T-helper 1 cell treated with Interleukin-12 subunit alpha and Interleukin-12 subunit beta and Interleukin-4 antibody, amounts not matched to agents 30 μg/mL and 1 μg/mL, for 36 hours (primary cell): Measurements from ENCODE around the gene MAGEA9B.
"Not testable (repeated sequence)": the region's sequence is repeated elsewhere in the genome, so short reads cannot be mapped to it uniquely, and the experiment has no call there.

ENCODE experiments used
- H3K27ac Mint-ChIP-seq: one replicate; pipeline ENCODE4 v1.8.0; 2021; ENCODE audit warnings: mild to moderate bottlenecking, mixed read lengths
- H3K27me3 Mint-ChIP-seq: one replicate; pipeline ENCODE4 v1.8.0; 2021; ENCODE audit warnings: low read depth, mixed read lengths
- H3K36me3 Mint-ChIP-seq: one replicate; pipeline ENCODE4 v1.8.0; 2021; ENCODE audit warnings: low read depth, mixed read lengths
- H3K4me1 Mint-ChIP-seq: one replicate; pipeline ENCODE4 v1.8.0; 2021; ENCODE audit warnings: low read depth, mixed read lengths
- H3K4me3 Mint-ChIP-seq: one replicate; pipeline ENCODE4 v1.8.0; 2021; ENCODE audit warnings: mild to moderate bottlenecking, moderate library complexity, mixed read lengths
- H3K9me3 Mint-ChIP-seq: one replicate; pipeline ENCODE4 v1.8.0; 2021; ENCODE audit warnings: mixed read lengths

Gene MAGEA9B, protein sequence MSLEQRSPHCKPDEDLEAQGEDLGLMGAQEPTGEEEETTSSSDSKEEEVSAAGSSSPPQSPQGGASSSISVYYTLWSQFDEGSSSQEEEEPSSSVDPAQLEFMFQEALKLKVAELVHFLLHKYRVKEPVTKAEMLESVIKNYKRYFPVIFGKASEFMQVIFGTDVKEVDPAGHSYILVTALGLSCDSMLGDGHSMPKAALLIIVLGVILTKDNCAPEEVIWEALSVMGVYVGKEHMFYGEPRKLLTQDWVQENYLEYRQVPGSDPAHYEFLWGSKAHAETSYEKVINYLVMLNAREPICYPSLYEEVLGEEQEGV

DNA sequence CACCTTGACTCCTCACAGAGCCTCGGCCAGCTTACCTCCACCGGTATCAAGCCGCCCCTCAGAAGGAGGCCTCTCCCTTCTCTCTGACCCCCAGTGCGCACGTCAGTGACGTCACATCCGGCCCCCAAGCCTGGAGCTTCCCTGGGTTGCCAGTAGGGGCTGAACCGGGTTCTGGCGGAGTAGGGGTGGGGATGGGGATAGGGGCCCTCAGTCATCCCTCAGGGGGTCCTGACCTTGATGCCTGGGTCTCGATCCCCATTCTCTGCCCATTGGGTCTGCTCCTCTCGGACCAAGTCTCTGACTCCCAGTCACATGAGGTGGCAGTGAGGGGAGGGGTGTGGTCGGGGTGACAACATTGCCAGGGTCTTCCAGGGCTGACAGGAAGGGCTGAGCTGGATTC lies at the start of gene MAGEA9B:
MAGEA9B (minus strand) TSS at position 101 of the 400 bp plus-strand sequence. CDS start 4,280 bp downstream, outside the sequence.
- H3K4me3 Mint-ChIP-seq, H3K9me3 Mint-ChIP-seq, H3K36me3 Mint-ChIP-seq, H3K27ac Mint-ChIP-seq, H3K4me1 Mint-ChIP-seq, H3K27me3 Mint-ChIP-seq: not testable (repeated sequence)

DNA sequence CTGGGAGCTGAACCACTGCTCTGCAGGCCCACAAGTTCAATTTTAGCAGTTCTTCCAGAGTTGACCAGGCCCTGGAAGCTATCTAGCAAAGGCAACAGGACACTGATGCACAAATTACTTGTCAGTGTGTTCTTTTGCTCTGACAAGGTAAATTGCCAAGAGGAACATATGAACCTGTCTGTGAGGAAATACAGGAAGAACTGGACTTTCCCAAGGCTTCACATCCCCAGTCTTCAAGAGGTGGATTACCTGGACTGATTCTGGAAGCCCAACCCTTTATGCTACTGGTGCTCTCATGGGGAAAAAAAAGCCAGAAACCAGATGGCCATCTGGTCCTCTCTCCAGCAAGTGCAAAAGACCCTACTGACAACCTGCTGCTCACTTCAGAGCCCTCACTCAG lies 46.3 kb upstream of the MAGEA9B start:
- Mint-ChIP-seq H3K9me3 (peaks cover 5% of the 10 kb centered on the region), H3K4me1 (peaks cover 25% of the 10 kb centered on the region), H3K27ac (no peak overlapping the region), H3K36me3 (peaks cover 6% of the 10 kb centered on the region), H3K27me3 (peaks cover 3% of the 10 kb centered on the region), H3K4me3 (no peak overlapping the region)

DNA sequence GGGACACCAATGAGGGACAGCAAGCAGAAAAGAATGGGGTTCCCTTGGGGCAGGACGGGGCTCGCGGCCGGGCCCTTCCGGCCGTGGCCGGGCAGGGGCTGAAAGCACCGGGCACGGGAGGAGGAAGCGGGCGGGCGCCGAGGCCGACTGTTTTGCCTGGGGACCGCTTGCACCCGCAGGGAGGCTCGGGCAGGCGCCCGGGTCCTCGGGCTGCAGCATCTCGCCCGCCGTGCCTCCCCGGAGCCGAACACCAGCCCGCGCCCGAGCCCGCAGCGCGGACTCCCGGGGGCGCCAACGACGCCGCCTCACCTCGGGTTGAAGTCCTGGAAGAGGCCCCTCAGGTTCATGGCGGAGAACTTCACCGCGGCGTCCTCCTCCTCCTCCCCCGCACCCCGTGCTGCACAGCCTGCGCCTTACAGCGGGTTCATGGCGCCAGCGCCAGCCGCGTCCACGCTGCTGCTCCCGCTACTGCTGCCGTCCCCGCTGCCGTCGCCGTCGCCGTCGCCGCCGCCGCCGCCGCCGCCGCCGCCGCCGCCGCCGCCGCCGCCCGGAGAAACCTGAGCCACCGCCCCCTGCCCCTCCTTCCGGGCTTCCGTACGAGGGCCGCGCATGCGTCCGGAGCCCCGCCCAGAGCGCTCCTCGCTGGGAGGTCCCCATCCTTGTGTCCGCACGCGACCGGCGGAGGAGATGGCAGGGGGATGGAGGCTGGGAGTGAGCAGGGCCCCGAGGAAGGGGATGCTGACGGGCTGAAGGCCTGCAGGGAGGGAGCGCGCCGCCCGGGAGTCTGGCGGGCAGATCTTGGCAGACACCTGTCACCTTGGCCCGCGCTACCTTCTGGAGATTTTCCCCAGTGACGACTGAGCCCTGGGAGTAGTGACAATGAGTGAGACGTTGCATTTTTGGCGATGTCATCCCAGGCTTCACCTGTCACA lies 44.2 kb upstream of the MAGEA9B start, which contains the start of gene TMEM185A:
TMEM185A (minus strand) TSS at position 559 of the 932 bp plus-strand sequence; CDS start at position 347, 212 bp downstream.
- peak within 1 kb of the TSS; percentile 95 for H3K4me3 Mint-ChIP-seq
- H3K36me3 Mint-ChIP-seq, result peaks cover 8% of the 10 kb centered on the region
- peaks cover under 1% of the 10 kb centered on the region for H3K9me3 Mint-ChIP-seq
- peaks cover 3% of the 10 kb centered on the region for H3K27me3 Mint-ChIP-seq
- peaks cover 32% of the 10 kb centered on the region for H3K4me1 Mint-ChIP-seq
- peak within 1 kb of the TSS; percentile 87 for H3K27ac Mint-ChIP-seq

DNA sequence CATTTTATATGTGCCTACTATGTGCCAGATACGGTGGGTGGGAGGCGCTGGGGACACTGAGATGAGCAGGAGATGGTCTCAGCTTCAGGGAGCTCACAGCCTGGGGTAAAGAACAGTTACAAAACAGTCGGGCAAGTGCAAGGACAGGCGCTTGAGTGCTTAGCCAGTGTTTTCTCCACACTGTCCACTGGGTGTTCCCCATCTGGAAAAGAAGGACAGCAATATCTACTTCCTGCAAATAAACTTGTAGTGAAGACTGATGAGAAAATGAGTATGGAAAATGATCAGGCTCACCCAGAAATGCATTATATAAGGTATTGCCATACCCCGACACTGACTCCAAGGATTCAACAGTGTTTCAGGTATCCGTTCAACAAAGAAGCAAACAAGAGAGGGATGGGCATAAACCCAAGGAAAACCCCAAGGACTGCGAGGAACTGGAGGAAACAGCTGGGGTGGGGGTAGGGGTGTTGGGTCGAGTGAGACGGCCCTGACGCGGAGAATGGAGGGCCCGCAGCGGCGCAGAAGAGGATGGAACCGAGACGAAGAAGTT lies 43.5 kb upstream of the MAGEA9B start:
- Mint-ChIP-seq H3K27me3 (peaks cover 3% of the 10 kb centered on the region), H3K9me3 (no peaks in the 10 kb centered on the region), H3K36me3 (peaks cover 8% of the 10 kb centered on the region), H3K4me3 (peak overlapping the region; percentile 95), H3K4me1 (peaks cover 32% of the 10 kb centered on the region), H3K27ac (peak overlapping the region; percentile 87)

DNA sequence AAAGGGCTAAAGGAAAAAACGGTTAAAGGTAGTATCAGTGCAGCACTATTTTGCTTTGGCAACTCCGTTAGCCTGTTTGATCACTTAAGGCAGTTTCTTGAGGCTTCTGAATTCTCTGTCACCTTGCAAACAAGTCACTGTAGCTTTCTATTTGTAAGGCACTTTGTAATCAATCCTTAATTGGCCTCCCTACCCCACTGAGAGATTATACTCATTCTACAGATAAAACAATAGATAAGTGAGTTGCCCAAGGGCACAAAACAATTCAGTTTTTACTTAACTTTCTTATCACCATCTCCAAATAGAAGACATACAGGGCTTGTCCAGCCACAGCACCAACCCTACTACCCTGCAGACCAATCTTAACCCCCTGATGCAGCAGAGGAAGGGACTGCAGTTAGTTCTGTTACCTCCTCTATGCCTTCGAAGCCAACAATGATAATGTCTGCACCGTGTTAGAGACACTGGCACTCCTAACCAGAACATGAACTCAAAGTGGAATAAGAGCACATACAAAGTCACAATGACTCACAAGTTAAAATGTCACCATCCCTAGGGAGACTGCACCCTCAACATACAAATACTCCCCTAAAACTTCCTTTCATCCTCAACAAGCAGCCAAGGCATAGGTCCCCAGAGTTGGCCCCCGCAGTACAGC lies 42.6 kb upstream of the MAGEA9B start:
- H3K27me3 Mint-ChIP-seq, result peaks cover 3% of the 10 kb centered on the region
- peaks cover 8% of the 10 kb centered on the region for H3K36me3 Mint-ChIP-seq
- H3K27ac Mint-ChIP-seq, result peak overlapping the region; percentile 5
- H3K4me1 Mint-ChIP-seq, result peaks cover 32% of the 10 kb centered on the region
- H3K9me3 Mint-ChIP-seq, result no peaks in the 10 kb centered on the region
- peak overlapping the region; percentile 95 for H3K4me3 Mint-ChIP-seq

DNA sequence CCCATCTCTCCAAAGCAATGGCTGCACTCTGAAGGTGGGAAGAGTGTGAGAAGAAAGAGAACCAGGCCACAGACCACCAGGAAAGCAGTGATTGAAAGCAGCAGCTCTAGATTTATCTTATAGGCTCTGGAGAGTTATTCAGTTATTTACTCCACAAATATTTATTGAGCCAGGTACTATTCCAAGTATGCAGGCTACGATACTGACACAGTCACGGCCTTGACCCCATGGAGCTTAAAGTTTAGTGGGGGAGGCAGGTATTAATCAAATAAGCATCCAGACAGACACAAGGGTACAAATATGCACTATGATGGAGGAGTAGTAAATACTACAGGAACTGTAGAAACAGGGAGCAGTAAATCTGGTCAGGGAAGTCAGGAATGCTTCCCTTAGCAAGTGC lies 41.5 kb upstream of the MAGEA9B start:
- Mint-ChIP-seq H3K9me3 (no peaks in the 10 kb centered on the region), H3K27me3 (peaks cover 3% of the 10 kb centered on the region), H3K4me3 (peak overlapping the region; percentile 21), H3K36me3 (peaks cover 8% of the 10 kb centered on the region), H3K4me1 (peaks cover 32% of the 10 kb centered on the region), H3K27ac (no peak overlapping the region)

DNA sequence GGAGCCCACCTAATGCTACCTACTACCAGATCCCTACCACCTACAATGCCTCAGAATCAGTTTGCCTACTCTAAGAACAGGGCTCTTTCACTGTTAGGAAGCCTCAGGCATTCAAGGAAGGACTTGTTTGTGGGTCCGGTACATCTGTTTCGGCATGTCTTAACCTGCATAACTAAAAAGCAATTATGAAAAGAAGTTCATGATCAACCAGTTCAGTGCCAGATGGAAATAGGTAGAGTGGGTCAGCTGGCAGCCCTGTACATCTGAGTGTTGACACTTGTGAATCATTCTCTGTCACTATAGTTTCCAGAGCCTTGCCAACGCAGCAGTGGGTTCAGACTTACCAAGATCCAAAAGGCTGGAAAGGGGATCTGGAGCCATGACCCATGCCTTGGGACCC lies 41.0 kb upstream of the MAGEA9B start:
- Mint-ChIP-seq H3K27ac (no peak overlapping the region), H3K4me3 (no peak overlapping the region), H3K9me3 (no peaks in the 10 kb centered on the region), H3K36me3 (peaks cover 8% of the 10 kb centered on the region), H3K4me1 (peaks cover 32% of the 10 kb centered on the region), H3K27me3 (peaks cover 3% of the 10 kb centered on the region)

DNA sequence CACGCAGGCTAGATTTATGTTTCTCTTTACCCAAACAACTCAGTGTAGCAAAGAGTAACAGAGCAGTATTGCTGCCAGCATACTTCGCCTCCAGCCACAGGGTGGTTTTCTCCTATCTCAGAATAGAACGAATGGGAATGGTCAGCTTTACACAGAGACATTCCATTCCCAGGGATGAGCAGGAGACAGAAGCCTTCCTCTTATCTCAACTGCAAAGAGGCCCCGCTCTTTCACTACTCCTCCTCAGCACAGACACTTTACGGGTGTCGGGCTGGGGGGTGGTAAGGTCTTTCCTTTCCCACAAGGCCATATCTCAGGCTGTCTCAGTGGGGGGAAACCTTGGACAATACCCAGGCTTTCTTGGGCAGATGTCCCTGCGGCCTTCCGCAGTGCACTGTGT lies 39.6 kb upstream of the MAGEA9B start:
- H3K27ac Mint-ChIP-seq, H3K9me3 Mint-ChIP-seq, H3K4me3 Mint-ChIP-seq, H3K27me3 Mint-ChIP-seq: not testable (repeated sequence)
- peaks cover 10% of the 10 kb centered on the region for H3K36me3 Mint-ChIP-seq
- H3K4me1 Mint-ChIP-seq, result peaks cover 28% of the 10 kb centered on the region

DNA sequence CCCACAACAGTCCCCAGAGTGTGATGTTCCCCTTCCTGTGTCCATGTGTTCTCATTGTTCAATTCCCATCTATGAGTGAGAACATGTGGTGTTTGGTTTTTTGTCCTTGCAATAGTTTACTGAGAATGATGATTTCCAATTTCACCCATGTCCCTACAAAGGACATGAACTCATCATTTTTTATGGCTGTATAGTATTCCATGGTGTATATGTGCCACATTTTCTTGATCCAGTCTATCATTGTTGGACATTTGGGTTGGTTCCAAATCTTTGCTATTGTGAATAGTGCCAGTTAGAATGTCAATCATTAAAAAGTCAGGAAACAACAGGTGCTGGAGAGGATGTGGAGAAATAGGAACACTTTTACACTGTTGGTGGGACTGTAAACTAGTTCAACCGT lies 32.4 kb upstream of the MAGEA9B start:
- H3K4me3 Mint-ChIP-seq, H3K4me1 Mint-ChIP-seq, H3K27me3 Mint-ChIP-seq, H3K36me3 Mint-ChIP-seq, H3K27ac Mint-ChIP-seq, H3K9me3 Mint-ChIP-seq: not testable (repeated sequence)

DNA sequence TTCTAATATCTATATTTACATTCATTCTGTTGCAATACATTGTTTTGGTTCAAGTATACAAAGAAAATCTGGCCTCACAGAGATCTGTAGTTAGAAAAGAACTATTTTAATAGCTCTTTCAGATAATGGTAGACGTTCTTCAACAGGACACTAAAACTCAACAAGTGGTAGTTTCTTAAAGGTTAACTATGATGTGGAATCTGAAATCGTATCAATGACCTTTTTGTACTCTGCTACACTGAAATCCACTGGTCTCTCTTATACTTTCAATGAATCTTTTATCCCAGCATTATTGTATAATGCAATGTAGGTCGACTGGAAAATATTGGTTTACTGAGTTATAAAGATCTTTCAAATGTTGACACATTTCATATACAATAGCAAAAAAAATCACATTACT lies 31.6 kb upstream of the MAGEA9B start:
- Mint-ChIP-seq H3K27ac (no peak overlapping the region), H3K4me3 (no peak overlapping the region), H3K36me3 (peaks cover 2% of the 10 kb centered on the region), H3K9me3 (no peaks in the 10 kb centered on the region), H3K27me3 (no peaks in the 10 kb centered on the region), H3K4me1 (peaks cover 3% of the 10 kb centered on the region)

DNA sequence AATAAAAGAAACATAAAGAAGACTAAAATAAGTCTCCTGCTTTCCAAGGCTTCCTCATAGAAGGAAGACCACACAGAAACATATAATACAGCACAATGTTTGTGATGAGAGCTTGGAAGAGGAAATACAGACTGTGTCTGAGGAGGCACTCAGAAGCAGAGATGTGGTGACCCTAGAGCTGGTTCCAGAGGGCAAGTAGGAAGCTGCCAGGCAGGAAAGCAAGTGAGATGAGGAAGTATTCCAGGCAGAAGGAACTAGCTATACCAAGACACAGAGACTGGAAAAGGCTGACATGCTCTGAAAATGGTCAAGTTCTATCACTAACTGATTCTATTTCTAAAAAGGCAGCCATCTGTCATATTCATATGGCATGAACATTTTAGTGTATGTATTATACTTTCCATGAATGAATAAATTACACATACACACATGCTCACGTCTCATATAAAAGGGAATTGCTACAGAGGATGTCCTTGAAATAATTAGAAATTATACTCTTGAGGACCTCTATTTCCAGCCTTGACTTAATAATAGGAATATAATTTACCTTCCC lies 24.4 kb upstream of the MAGEA9B start:
- no peaks in the 10 kb centered on the region for H3K27me3 Mint-ChIP-seq
- no peak overlapping the region for H3K27ac Mint-ChIP-seq
- H3K4me1 Mint-ChIP-seq, result peaks cover 5% of the 10 kb centered on the region
- H3K36me3 Mint-ChIP-seq, result peaks cover 2% of the 10 kb centered on the region
- no peak overlapping the region for H3K4me3 Mint-ChIP-seq
- no peaks in the 10 kb centered on the region for H3K9me3 Mint-ChIP-seq

DNA sequence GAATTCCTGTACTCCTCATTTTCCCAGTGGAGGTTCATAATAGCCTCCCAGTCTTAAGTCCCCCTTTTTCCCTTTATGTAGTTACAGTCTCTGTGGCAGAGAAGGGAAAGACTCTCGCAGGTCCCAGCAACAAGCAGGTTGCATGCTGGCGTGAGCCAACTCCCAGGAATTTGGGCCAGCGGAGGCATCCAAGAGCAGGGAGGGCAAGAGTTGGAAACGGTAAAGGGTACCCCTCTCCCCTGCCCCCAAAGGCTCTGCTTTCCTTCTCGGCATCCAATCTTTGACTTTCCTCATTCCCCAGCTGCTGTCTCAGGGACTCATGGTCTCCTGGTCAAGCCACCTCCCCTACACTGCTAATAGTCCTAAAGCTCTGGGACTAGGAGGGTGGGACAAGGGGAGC lies 23.3 kb upstream of the MAGEA9B start:
- Mint-ChIP-seq H3K27ac (no peak overlapping the region), H3K36me3 (peaks cover 5% of the 10 kb centered on the region), H3K27me3 (no peaks in the 10 kb centered on the region), H3K4me3 (no peak overlapping the region), H3K9me3 (no peaks in the 10 kb centered on the region), H3K4me1 (peaks cover 8% of the 10 kb centered on the region)

DNA sequence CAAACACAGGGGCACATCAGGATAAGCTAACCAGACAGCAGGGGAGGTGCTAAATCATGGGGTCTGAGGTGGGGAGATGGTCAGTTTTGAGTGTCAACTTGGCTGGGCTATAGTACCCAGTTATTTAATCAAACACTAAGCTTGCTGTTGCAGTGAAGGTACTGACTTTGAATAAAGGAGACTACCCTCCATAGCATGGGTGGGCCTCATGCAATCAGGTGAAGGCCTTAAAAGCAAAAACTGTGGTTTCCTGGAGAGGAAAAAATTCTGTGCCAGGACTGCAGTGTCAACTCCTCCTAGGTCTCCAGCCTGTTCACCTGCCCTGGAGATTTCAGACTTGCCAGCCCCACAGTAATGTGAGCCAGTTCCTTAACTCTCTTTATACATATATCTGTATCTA lies 20.4 kb upstream of the MAGEA9B start:
- Mint-ChIP-seq H3K27me3 (no peaks in the 10 kb centered on the region), H3K36me3 (peaks cover 15% of the 10 kb centered on the region), H3K27ac (no peak overlapping the region), H3K4me3 (no peak overlapping the region), H3K4me1 (peaks cover 6% of the 10 kb centered on the region), H3K9me3 (no peaks in the 10 kb centered on the region)

DNA sequence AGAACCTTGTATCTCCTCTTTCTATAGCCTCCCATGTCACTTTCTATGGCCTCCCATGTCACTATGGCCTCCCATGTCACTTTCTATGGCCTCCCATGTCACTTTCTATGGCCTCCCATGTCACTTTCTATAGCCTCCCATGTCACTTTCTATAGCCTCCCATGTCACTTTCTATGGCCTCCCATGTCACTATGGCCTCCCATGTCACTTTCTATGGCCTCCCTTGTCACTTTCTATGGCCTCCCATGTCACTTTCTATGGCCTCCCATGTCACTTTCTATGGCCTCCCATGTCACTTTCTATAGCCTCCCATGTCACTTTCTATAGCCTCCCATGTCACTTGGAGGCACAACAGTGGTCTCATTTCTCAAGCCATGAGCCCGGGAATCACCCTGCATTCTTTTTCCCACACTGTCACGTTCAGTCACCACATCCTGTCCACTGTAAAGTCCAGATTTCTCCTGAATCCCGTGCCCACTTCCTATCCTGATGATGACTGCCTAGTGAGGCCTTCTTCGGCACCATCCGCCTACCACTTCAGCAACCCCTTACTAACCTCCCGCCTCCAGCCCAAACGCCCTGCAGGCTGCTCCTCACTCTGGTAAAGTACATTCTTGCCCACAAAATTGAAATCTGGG lies 18.1 kb upstream of the MAGEA9B start:
- not testable (repeated sequence) for H3K27ac Mint-ChIP-seq, H3K9me3 Mint-ChIP-seq, H3K4me3 Mint-ChIP-seq, H3K4me1 Mint-ChIP-seq, H3K27me3 Mint-ChIP-seq
- H3K36me3 Mint-ChIP-seq, result peaks cover 15% of the 10 kb centered on the region
